ENCODE data around the gene C18orf32.
"Not testable (repeated sequence)": the region's sequence is repeated elsewhere in the genome, so short reads cannot be mapped to it uniquely, and the experiment has no call there.

Gene C18orf32

DNA sequence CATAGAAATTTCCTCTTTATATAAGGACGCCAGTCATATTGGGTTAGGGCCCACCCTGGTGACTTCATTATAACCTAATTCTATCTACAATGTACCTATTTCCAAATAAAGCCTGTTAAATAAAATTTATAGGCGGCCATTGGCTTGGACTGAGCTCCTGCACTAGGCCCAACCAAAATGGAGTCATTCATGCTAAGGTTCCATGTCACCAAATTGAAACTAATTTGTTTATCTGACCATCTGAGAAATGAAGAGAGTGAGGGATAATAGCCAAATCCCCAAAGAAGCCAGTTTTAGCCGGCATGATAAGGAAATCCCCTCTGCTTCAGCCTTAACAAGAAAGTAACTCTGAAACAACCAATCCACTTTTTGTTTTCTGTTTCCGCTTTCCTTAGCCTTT, 19.4 kb downstream of the C18orf32 start:
- no peak for DNase-seq (ENCODE audit: low read depth in 2 of 2)

DNA sequence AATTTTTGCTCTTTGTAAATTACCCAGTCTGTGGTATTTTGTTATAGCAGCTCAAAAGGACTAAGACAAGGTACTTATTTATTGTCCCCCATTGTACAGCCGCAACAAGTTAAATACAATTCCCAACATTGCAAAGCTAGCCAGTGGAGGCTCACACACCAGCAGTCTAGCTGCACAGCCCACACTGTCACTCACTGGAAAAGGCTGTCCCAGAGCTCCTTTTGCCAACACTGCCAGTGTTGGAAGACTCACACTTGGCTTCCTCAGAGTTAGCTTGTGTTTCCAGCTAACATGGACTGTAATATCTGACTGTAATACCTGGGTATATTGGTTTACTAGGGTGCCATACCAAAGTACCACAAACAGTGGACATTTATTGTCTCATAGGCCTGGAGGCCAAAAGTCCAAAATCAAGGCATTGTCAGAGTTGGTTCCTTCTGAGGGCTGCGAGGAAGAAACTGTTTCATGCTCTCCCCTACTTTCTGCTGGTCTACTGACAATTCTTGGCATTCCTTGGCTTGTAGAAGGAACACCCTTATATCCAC, 19.9 kb downstream of the C18orf32 start:
- no peak for DNase-seq (ENCODE audit: low read depth in 2 of 2)

DNA sequence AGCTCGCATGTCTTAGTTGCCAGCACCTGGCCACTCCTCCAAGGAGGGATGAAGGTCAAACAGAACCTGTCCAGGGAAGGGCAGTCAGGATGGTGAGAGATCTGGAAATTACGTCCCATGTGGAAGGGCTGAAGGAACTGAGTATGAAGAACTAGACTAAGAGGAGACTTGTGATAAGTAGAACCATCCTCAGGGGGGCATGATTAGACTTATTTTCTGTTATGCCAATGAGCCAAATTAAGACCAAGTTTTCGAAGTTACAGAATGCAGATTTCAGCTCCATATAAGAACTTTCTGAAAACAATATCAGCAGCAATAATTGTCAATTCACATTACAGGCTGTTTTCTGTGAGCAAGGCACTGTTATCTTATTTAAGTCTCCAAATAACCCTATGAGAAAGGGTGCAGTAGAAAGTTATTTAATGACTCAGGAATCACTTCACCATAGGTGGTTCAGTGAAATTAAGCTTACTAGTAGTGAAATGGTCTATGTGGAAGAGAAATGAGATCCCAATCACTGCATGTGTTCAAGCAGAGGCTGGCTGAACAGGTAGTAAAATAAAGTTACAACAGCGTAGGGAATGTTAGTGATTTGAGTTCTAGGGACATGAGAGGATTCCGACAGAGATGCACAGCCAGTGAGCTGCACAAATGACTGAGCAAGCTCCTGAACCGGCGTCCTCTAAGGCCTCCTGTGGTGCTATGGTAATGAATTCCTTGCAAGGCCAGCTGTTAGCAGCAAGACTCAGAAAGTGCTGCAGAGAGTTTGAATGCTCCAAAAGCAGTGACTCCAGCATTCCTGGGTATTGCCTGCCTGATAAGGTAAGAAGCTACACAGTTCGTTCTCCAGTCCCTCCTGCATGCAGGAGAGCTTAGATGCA, 22.1 kb downstream of the C18orf32 start:
- DNase-seq (ENCODE audit: low read depth in 2 of 2) = no peak

DNA sequence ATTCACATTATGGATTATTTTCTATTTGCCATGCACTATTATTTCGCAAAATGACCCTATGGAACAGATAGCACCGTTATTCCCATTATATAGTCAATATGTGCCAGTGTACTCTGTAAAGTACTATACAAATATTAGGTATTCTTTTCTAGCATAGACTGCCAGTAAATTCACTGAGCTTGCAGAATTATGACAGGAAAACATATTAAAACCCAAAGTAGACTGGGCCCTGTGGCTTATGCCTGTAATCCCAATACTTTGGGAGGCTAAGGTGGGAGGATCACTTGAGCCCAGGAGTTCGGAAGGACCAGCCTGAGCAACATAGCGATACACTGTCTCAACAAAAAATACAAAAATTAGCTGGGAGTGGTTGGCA, 25.4 kb downstream of the C18orf32 start:
- DNase-seq (ENCODE audit: low read depth in 2 of 2) = no peak

DNA sequence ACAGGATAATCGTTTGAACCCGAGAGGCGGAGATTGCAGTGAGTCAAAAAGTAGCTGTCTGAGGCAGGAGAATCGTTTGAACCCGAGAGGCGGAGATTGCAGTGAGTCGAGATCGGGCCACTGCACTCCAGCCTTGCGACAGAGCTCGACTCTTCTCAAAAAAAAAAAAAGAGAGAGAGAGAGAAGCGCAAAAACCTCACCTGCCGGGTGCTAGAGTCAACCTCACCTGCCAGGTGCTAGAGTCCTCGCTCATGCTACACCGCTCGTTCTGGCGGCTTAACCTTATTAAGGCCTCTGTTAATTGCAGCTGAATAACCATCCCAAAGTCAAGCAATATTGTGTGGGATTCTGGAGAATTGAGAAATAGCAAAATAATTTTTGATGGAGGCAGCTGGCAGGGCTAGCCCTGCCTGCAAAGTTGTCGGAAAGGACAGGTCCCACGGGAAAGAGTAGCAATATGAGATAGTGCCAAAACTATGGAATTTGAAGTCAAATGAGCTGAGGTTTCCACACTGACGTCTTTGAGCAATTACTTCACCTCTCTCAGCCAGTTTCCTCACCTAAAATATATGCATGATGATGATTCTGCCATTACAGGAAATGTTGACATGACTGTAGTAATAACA, 25.9 kb downstream of the C18orf32 start:
- DNase-seq (ENCODE audit: low read depth in 2 of 2) = no peak

DNA sequence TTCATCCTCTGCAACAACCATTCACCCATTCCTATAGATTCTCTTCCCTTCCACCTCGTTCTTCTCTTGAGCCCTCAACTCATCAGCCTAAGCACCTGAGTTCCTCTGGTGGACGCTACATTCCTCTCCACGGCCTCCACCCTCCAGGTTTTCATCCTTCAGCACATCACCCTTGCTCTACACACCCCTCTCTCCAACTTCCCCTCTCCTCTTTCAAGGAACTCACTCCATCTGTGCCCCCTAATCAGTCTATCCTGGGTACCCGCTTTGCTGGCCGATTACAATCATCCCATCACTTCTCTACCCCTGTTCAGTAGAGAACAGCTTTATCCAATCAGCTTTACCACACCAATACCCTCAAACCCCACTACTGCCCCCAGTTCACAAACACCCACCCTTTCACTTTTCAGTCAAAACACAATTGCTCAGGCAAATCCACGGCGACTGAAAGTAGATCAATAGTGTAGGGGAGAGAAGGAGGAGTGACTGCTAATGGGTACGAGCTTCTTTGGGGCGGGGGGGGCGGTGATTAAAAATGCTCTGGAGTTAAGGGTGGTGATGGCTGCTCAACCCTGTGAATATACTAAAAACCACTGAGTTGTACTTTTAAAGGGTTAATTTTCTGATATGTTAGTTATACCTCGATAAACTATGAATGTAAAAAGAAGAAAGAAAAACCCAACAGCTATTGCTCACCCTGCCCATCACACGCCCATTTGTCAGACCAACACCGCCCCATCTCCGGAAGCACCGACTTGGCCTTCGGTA, 27.4 kb downstream of the C18orf32 start:
- DNase-seq (ENCODE audit: low read depth in 2 of 2) = peak in 1 of 2 experiments; percentile 15

DNA sequence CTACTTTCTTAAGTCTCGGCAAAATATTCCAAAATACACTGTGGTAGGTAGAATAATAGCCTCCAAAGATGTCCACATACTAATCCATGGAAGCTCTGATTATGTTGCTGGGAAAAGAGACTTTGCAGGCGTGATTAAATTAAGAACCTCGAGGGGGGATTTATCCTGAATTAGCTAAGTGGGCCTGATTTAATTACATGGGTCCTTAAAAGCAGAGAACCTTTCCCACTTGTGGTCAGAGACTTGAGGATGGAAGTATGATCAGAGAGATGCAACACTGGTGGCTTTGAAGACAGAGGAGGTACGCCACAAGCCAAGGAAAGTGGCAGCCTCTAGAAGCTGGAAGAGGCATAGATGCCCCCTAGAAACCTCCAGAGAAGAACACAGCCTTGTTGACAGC, 29.4 kb downstream of the C18orf32 start:
- no peak for DNase-seq (ENCODE audit: low read depth in 2 of 2)

DNA sequence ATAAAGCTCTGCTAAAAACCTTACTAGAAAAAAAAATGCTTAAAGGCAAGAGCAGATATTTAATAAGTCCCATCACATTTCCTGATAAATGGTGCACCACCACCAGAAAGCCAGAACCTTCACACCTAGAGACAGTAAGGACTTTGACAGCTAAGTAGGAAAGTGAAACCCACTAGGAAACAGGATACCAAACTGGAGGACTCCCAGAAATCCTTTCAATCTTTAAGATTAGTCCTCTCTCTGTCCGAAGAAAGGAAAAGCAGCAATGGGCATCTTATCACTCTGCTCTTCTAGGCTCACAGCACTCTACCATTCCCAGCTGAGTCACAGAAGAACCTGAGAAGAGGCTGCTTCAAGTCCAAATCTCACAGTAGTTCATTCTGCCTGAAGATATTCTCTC, 30.2 kb downstream of the C18orf32 start:
- DNase-seq (ENCODE audit: low read depth in 2 of 2) = no peak

DNA sequence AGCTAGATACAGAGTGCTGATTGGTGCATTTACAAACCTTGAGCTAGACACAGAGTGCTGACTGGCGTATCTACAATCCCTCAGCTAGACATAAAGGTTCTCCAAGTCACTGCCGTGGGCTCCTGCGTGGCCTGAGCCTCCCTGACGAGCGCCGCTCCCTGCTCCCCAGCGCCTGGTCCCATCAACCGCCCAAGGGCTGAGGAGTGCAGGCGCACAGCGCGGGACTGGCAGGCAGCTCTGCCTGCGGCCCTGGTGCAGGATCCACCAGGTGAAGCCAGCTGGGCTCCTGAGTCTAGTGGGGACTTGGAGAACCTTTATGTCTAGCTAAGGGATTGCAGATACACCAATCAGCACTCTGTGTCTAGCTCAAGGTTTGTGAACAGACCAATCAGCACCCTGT, 34.5 kb downstream of the C18orf32 start:
- not testable (repeated sequence) for DNase-seq (ENCODE audit: low read depth in 2 of 2)

DNA sequence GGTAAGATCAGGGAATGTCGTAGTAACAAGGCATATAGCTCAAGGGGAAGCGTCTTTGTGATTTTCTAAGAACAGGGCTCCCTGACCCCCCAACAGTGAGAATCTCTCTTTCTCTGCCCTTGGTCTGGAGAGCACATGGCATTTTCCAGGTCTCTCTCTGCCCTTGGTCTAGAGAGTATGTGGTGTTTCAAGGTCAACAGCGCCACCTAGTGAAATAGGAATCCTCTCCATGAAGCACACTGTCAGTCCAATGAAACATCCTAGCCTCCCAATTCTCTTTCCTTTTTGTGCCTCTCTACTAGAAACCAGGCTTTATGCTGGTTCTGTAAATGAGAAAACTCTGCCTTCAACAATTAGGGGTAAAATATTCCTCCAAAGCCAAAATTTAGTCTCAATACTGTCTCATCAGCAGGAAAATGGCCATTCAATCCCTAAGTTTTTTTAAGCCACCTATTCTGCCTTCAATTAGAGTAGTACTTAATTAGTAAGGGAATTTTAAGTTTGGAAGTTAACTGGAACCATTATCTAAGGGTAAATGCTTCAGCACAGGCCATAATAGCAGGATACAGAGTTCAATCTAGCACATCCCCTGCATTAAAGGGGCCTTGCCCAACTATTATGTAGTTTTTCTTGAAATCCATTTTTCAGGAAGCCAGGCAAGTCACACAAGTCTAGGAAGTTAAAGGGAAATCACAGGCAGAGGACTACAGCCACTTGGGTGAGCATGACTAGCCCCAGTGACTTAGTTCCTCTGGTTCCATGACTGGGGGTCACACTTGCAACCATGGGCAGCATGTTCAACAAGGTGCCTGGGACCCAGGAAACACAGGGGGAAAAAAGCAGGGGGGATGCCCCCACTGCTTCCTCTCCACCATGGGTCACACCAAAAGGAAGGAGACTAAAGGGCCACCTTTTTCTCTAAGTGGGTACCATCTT, 39.0 kb downstream of the C18orf32 start:
- DNase-seq (ENCODE audit: low read depth in 2 of 2) = no peak

DNA sequence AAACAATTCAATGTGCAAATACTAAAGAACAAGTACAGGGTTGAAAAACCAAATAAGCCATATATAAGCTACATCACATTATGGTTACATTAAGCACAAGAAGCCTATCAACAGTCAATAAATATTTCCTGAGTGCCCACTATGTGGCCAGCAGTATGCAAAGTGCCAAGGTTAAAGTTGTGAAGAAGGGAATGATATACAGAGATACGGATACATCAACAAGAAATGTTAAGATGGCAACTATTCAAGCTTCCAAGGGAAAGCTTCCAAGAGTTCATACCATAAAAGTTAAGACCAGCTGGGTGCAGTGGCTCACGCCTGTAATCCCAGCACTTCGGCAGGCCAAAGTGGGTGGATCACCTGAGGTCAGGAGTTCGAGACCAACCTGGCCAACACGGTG, 40.6 kb downstream of the C18orf32 start:
- DNase-seq (ENCODE audit: low read depth in 2 of 2) = no peak

DNA sequence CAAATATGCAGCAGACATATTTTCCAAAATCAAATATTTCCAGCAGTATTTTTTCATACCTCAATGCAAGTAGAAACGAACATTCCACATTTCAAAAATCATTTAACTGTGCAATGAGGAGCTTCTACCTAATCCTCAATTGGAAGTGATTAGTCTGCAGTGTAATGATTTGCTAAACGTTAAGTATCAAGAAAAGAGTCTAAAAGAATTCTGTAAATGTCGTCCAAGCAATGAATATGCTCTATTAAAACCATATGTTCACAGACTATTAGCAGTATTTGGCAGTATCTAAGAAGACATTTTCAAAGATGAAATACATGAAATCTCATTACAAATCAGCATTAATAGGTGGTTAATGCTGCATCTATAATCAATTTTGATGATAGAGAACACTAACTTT, 42.5 kb downstream of the C18orf32 start:
- DNase-seq (ENCODE audit: low read depth in 2 of 2) = no peak

DNA sequence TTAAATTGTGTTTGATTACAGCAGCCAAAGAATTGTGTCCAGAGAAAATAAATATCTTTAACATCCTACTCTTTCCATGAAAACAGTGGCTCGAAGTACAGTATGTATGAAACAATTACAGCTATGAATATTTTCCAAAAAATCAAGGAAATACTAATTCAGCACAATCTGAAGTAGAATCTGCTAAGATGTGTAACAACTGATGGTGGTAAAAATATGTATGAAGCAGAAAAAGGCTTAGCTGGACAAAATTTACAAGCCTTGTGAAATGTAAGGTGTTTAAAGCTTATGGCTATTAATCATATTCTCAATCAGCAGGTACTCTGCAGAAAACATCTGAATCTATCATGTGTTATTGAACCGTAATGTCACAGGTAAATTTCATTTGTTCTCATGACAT, 43.2 kb downstream of the C18orf32 start:
- DNase-seq (ENCODE audit: low read depth in 2 of 2) = no peak

DNA sequence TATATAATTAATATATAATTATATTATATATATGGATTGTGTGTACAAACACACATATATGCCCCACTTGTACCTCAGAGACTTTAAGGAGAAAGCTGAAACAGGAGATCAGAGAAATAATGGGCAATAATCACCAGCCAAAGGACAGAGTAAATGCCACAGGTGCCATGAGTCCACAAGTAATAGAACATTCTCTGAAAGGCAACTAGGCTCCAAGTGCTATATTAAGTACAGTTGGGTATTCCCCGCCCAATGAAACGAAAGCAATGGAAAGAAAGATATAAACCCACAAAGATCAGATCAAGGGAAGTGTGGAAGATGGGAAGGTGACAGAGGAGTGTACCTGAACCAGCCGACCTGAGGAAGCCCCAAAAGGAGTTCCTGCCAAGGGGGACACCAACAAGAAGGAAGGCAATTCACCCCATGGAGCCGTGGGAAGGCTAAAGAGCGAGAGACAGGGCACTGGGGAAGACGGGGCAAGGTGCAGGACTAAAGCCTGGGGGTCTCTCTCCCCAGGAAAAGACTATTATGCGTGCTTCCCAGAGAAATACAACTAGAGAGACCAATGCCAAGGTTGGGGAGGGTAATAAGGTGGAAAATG, 45.6 kb downstream of the C18orf32 start:
- no peak for DNase-seq (ENCODE audit: low read depth in 2 of 2)

DNA sequence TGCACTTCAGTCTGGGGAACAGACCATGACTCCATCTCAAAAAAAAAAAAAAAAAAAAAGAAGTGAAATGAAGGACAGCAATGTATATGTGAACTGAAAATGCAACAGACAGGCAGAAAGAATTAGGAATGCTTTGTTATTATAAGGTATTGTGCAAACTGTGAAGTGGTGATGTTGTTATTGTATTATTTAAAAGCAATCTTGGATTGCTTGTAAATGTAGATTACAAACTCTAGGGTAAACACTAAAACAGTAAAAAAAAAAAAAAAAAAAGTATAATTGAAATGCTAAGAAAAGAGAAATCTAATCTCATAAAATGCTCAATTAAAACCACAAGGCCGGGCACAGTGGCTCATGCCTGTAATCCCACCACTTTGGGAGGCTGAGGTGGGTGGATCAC, 51.9 kb downstream of the C18orf32 start:
- no peak for DNase-seq (ENCODE audit: low read depth in 2 of 2)

DNA sequence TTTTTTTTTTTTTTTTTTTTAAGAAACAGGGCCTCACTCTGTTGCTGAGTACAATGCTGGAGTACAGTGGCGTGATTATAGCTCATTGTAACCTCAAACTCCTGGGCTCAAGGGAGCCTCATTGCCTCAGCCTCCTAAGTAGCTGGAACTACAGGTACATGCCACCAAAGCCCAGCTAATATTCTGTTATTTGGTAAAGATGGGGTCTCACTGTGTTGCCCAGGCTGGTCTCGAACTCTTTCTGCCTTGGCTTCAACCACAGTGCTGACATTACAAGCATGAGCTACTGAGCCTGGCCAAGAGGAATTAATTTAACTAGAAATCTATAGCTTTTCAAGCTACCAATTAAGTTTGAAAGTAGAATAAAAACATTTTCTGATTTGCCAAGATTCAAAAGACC, 54.4 kb downstream of the C18orf32 start:
- DNase-seq (ENCODE audit: low read depth in 2 of 2) = no peak

DNA sequence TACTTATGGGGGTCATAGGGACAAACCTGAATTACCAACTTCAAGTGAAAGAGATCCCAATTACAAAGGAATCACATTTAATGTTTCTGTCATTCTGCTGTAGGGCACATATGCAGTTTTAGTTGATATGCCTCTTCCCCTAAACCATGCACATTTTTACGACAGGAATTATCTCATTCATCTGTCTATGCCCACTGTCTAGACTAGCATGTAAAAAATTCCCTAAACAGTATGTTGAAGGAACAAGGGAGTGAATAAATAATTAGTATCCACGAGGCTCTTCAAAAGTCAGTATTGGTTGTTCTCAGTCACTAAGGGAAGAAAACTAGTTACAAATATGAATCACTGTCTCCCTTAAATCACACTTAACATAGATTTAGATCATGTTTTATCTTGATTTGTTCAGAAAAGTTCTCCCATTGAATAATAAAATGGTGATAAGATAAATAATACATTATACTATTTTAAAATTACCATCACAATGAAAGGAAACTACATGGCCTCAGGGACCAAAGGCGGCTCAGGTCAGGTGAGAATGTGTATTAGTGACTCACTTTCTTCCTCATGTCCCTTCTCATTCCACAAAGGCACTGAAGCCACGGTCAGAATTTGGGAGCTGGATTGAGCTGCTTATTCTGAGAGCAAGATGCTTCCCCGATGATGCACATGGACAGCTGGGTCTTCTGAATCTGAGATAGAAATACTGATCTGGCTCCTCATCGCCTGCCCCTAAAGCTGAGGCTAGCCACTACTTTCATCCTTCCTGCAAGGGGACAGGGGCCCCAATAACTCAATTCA, 55.7 kb downstream of the C18orf32 start:
- no peak for DNase-seq (ENCODE audit: low read depth in 2 of 2)

Data from stimulated activated CD4-positive, alpha-beta T cell treated with anti-CD3 and anti-CD28 coated beads, Interleukin-12 subunit alpha, Interleukin-12 subunit beta, amount 100 ng/mL, for 24 hours (primary cell).